ENCODE data around the gene LRBA.

DNA sequence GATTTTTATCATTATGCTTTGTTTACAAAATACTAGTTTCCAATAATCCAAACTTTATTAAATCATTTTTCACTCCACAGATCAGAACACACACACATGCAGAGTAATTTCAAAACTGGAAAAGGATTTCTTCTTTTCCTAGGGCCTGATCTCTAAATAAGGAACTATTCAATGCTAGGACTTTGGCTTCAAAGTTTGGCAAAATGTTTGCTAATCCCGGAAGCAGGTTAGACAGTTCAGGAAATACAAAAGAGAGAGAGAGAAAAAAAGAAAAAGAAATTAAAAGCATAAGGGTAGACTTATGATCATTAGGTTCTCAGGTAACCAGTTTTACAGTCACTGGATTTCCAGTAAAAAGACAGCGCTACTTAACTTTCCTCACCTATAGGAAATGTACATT lies 725.9 kb downstream of the LRBA start:
- no peak for TF ChIP-seq POLR2A (IDR thresholded peaks at IDR 0.05)
- TF ChIP-seq, protein P1, sequence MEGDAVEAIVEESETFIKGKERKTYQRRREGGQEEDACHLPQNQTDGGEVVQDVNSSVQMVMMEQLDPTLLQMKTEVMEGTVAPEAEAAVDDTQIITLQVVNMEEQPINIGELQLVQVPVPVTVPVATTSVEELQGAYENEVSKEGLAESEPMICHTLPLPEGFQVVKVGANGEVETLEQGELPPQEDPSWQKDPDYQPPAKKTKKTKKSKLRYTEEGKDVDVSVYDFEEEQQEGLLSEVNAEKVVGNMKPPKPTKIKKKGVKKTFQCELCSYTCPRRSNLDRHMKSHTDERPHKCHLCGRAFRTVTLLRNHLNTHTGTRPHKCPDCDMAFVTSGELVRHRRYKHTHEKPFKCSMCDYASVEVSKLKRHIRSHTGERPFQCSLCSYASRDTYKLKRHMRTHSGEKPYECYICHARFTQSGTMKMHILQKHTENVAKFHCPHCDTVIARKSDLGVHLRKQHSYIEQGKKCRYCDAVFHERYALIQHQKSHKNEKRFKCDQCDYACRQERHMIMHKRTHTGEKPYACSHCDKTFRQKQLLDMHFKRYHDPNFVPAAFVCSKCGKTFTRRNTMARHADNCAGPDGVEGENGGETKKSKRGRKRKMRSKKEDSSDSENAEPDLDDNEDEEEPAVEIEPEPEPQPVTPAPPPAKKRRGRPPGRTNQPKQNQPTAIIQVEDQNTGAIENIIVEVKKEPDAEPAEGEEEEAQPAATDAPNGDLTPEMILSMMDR (IDR thresholded peaks at IDR 0.05): no peak

Data from body of pancreas (tissue), 4 donors.